OCI-LY3 (cell line): Measurements from ENCODE around the gene AFDN.

Experiments
- CTCF ChIP-seq: fragments of 200-600, 300-600 bp; sonication (generic); IDR thresholded peaks from 2 replicates; pipeline ENCODE4 v1.5.1; 2014; ENCODE audit warnings: antibody characterized with exemption, low read length, low read depth
- EZH2phosphoT487 ChIP-seq: fragments of 200-600 bp; shearing (Covaris generic); IDR thresholded peaks from 2 replicates; pipeline ENCODE4 v1.6.1; 2018; ENCODE audit warnings: antibody characterized with exemption, mixed run types, low read depth

GRCh38 chr6:167860550-167861226 lies 34.0 kb downstream of the AFDN start:
- TF ChIP-seq CTCF, result no peak
- TF ChIP-seq EZH2phosphoT487, result no peak
